Upper lobe of right lung (tissue), 1 donor: ENCODE results near the gene SLC39A11. TPM values are rescaled to one million over a fixed set of nuclear protein-coding genes. Genes with fewer than 3 reads are reported as not detected.

Source experiments
- ATAC-seq: fragments of 200-7000 bp; cut with Tn5 transposase; one replicate; pipeline ENCODE4 v1.9.1; 2020; ENCODE audit warnings: mild to moderate bottlenecking, moderate library complexity
- DNase-seq: peaks from one replicate; pipeline ENCODE4 v3.0.0-alpha.2; 2020
- H3K27ac ChIP-seq: fragments of 200-600 bp; one replicate; pipeline ENCODE4 v1.8.0; 2022
- H3K27me3 ChIP-seq: fragments of 200-600 bp; one replicate; pipeline ENCODE4 v1.8.0; 2022; ENCODE audit warnings: mild to moderate bottlenecking
- H3K36me3 ChIP-seq: fragments of 200-600 bp; one replicate; pipeline ENCODE4 v1.8.0; 2022
- H3K4me1 ChIP-seq: fragments of 200-600 bp; one replicate; pipeline ENCODE4 v1.8.0; 2022
- H3K4me3 ChIP-seq: fragments of 200-600 bp; one replicate; pipeline ENCODE4 v1.8.0; 2022; ENCODE audit warnings: mild to moderate bottlenecking
- H3K9me3 ChIP-seq: fragments of 200-600 bp; one replicate; pipeline ENCODE4 v1.8.0; 2022
- intact Hi-C: fragments of 100-400 bp; cut with DNase I; formaldehyde crosslinking; loops from one replicate; pipeline ENCODE4 v1.11.0; 2022
- total RNA-seq: library from RNA; stranded (reverse); fragmentation: NEBNext Ultra II Directional; extraction: Animal tissue kit (Norgen Biotek cat#: 25700); gene quantifications from one replicate; pipeline ENCODE4 v1.2.1, GENCODE V29; 2021
- TF ChIP-seq, protein P1 (sequence below): fragments of 200-600 bp; IDR thresholded peaks from one replicate; pipeline ENCODE4 v1.8.0; 2022; ENCODE audit warnings: antibody characterized with exemption
- donor health status: DM: no; HTN: yes; CAD: no; lungs with severe emphysema.

Gene SLC39A11
- total RNA-seq, 1 donor from 2014 or later, result 33.7 TPM

DNA sequence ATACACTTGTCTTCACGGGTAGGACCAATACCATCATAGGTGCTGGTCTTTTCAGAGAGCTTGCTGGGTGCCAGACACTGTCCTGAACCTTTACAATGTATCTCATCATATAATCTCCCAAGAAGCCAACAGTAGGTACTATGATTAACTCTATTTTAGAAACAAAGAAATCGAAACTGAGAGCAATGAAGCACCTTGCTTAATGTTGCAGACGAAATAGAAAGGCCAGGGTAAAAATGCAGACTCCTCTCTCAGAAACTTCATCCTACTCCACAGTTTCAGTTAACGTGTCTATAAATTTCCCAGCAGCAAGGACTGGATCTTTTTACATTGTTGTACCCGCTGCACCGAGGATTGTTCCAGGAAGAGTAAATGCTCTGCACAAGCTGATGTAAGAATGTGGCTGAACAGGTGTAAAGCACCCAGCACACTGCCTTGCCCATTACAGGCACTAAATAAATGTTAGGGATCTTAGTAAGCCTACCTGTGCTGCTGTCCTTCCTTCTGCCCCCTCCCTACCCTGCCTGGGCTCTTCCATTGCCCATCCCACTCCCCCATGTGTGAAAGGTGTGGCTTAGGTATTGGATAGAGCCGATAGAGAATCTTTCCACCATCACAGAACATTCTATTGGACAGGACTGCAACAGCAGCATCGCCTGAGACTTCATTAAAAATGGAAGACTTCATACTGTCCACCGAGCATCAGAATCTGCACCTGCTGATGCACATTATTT is 495.0 kb downstream of the SLC39A11 start:
- no peaks in the 10 kb centered on the region for H3K9me3 ChIP-seq
- no peak for DNase-seq

More for the DNA sequence above, 495.0 kb downstream of the SLC39A11 start:
- TF ChIP-seq, protein P1, sequence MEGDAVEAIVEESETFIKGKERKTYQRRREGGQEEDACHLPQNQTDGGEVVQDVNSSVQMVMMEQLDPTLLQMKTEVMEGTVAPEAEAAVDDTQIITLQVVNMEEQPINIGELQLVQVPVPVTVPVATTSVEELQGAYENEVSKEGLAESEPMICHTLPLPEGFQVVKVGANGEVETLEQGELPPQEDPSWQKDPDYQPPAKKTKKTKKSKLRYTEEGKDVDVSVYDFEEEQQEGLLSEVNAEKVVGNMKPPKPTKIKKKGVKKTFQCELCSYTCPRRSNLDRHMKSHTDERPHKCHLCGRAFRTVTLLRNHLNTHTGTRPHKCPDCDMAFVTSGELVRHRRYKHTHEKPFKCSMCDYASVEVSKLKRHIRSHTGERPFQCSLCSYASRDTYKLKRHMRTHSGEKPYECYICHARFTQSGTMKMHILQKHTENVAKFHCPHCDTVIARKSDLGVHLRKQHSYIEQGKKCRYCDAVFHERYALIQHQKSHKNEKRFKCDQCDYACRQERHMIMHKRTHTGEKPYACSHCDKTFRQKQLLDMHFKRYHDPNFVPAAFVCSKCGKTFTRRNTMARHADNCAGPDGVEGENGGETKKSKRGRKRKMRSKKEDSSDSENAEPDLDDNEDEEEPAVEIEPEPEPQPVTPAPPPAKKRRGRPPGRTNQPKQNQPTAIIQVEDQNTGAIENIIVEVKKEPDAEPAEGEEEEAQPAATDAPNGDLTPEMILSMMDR, result no peak
- H3K27me3 ChIP-seq, result peaks cover 4% of the 10 kb centered on the region
- intact Hi-C loops, result no loop called here
- no peak for ATAC-seq
- no peak overlapping the region for H3K27ac ChIP-seq
- no peaks in the 10 kb centered on the region for H3K36me3 ChIP-seq
- no peaks in the 10 kb centered on the region for H3K4me1 ChIP-seq
- no peak overlapping the region for H3K4me3 ChIP-seq

Other genes starting within 250 kb of the SLC39A11 start
- 0.38 TPM for gene SSTR2, start 72.3 kb upstream of the SLC39A11 start, total RNA-seq
- gene COG1, start 100.4 kb upstream of the SLC39A11 start, total RNA-seq, result 37.0 TPM
- not detected for gene CPSF4L, start 169.2 kb upstream of the SLC39A11 start, total RNA-seq
- 59.0 TPM for gene CDC42EP4, start 219.3 kb upstream of the SLC39A11 start, total RNA-seq